Small intestine (tissue), 7 donors: ENCODE results near the gene SUPT3H. TPM values are rescaled to one million over a fixed set of nuclear protein-coding genes. Genes with fewer than 3 reads are reported as not detected.

ENCODE experiments used
- DNase-seq, 2 donors: peaks; one replicate each; pipeline versions ENCODE4 v3.0.0 to v3.0.0-alpha.2; 2013
- FAIRE-seq: peaks from 2 replicates; lab custom pipeline; 2012; peaks lifted over from hg19 to GRCh38; lab: Jason Lieb, UNC
- H3K27ac ChIP-seq, 3 donors: one replicate each; pipeline ENCODE4 v1.5.1; 2013; ENCODE audit warnings: low read length in 2 of 3, mild to moderate bottlenecking in 2 of 3, control low read depth in 1 of 3, inconsistent platforms in 1 of 3, low read depth in 1 of 3, moderate library complexity in 1 of 3
- H3K27me3 ChIP-seq, 3 donors: one replicate each; pipeline ENCODE4 v1.6.1; 2013; ENCODE audit warnings: low read length in 3 of 3, inconsistent platforms in 1 of 3; ENCODE audit not compliant: control insufficient read depth in 3 of 3, insufficient read depth in 3 of 3
- H3K36me3 ChIP-seq, 3 donors: one replicate each; pipeline ENCODE4 v1.6.1; 2013; ENCODE audit warnings: low read length in 3 of 3, inconsistent platforms in 1 of 3, low read depth in 1 of 3, mild to moderate bottlenecking in 1 of 3, moderate library complexity in 1 of 3; ENCODE audit not compliant: control insufficient read depth in 3 of 3, insufficient read depth in 2 of 3
- H3K4me1 ChIP-seq, 3 donors: one replicate each; pipeline ENCODE4 v1.6.1; 2013; ENCODE audit warnings: low read length in 2 of 3, inconsistent platforms in 1 of 3, low read depth in 1 of 3, mild to moderate bottlenecking in 1 of 3, moderate library complexity in 1 of 3; ENCODE audit not compliant: control insufficient read depth in 3 of 3, insufficient read depth in 2 of 3
- H3K4me3 ChIP-seq, 3 donors: one replicate each; pipeline ENCODE4 v1.5.1; 2013; ENCODE audit warnings: low read length in 3 of 3, control low read depth in 1 of 3, inconsistent platforms in 1 of 3, low read depth in 1 of 3, mild to moderate bottlenecking in 1 of 3, moderate library complexity in 1 of 3
- H3K9me3 ChIP-seq, 2 donors: one replicate each; pipeline ENCODE4 v1.6.1; 2013; ENCODE audit warnings: low read depth in 1 of 2, low read length in 1 of 2; ENCODE audit not compliant: control insufficient read depth in 2 of 2, insufficient read depth in 1 of 2
- WGBS, 3 donors: extraction: QIAGEN DNeasy Blood & Tissue Kit; methylation state at CpG; one replicate each; pipeline ENCODE4 v1.1.7; 2013; 5-methylcytosine and 5-hydroxymethylcytosine counted together
- polyA plus RNA-seq, 4 donors: library from polyadenylated mRNA; stranded (reverse) in 3 of 4; unstranded in 1 of 4; fragments of 200-250 nt in 3 of 4; fragments of 120-200 nt in 1 of 4; gene quantifications; one replicate each; pipeline versions ENCODE4 v1.2.1 to v1.2.3, GENCODE V29; 2013
- donor health status: healthy with polysubstance abuse.
- donor health status: control.
- donor health status: control.
- donor health status: Bipolar disorder and iron deficiency.
- donor health status: healthy.

Gene SUPT3H
- polyA plus RNA-seq, 4 donors = 2.0 to 13.8 (median 7.0) TPM

DNA sequence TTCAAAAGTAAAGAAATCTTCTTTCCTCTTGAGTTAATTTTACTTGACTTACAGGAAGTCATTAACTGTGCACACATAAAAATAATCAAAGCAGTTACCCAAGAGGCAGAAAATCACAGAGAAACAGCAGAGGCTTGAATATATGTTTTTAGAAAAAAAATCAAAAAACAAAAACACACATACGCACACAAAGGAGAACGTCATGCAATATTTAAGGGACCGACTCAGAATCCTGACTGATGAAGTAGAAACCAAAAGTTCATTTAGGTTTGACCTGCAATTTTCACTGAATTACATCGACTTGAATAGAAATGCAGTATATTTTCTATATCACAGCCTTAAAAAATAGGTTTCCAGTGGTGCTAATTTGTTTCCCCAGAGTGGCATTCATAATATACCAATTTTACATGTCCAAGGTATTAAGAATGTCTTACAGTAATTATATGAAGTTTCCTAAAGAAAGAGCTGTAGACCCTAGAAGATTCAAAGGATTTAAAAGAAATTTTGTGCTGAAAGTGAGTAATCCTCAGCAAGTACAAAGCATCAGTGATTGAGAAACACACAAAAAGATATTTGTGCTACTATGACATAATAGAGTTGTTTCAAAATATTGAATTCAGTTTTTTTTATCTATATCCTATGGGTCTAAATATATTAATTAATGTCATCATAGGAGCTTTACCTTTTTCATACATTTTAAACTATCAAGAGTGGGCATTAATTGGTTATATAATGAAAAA, 408.1 kb downstream of the SUPT3H start:
- H3K36me3 ChIP-seq = no peaks in the 10 kb centered on the region
- no peaks in the 10 kb centered on the region for H3K4me1 ChIP-seq
- no peak overlapping the region for H3K4me3 ChIP-seq
- DNase-seq = no peak
- H3K27ac ChIP-seq = no peak overlapping the region
- no peaks in the 10 kb centered on the region for H3K27me3 ChIP-seq
- 74 to 88% (median 86%) methylated on average over 4 of the region's 4 CpGs for WGBS, 3 donors
- FAIRE-seq = no peak
- peaks cover 0 to 16% of the 10 kb centered on the region in 2 donors for H3K9me3 ChIP-seq

DNA sequence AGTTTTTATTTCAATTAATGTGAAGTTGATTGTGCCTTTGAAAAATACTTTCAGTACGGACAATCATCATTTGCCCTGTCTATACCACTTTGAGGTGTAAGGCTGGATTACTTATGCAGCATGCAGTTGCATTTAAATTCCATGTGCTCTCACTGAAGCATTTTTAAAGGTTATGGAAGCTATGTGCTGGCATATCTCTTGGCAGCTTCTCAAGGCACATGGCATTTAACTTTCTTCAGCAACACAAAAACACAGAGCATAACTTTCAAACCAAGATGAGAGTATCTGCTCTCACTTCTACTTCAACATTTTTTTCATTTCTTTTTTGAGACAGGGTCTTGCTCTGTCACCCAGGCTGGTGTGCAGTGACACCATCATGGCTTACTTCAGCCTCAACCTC, 410.3 kb downstream of the SUPT3H start:
- DNase-seq (no peak), FAIRE-seq (no peak)
- H3K27me3 ChIP-seq = no peaks in the 10 kb centered on the region
- H3K36me3 ChIP-seq = no peaks in the 10 kb centered on the region
- H3K9me3 ChIP-seq = peaks cover 0 to 6% of the 10 kb centered on the region in 2 donors
- H3K27ac ChIP-seq = no peak overlapping the region
- no peaks in the 10 kb centered on the region for H3K4me1 ChIP-seq
- H3K4me3 ChIP-seq = no peak overlapping the region
- 97 to 100% (median 97%) methylated on average over 1 of the region's 1 CpG for WGBS, 3 donors

DNA sequence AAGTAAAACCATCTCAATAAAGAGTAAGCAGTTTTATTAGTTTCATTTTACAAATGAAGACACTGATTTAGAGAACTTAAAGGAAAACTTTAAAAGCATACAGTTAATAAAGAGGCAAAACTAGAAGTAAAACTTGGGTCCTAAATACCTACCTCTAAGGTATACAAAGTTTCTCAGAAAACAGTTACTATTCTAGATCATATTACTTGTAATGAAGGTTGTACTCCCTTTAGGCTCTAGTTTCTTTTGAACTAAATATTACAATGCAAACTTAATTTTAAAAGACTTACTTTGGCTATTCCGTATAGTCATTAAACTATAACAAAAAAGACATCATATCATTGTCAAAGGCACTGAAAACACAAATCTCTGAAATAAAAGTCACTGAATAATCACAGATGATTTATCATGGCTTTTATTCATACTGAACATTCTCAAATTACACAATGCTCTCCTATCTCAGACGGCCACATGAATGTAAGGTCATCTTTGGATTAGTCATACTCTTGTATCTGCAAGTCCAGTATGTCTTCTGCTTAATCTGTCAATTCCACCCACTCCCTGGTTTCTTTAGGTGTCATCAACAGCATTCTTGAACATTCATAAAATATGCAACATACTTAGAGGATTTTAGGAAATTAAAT, 411.2 kb downstream of the SUPT3H start:
- Histone ChIP-seq H3K27ac (no peak overlapping the region), H3K27me3 (no peaks in the 10 kb centered on the region), H3K9me3 (no peaks in the 10 kb centered on the region), H3K4me1 (no peaks in the 10 kb centered on the region), H3K4me3 (no peak overlapping the region), H3K36me3 (no peaks in the 10 kb centered on the region)
- DNase-seq (peak in 1 of 2 donors; percentile 8), FAIRE-seq (no peak)
- 61 to 71% (median 63%) methylated on average over 2 of the region's 2 CpGs for WGBS, 3 donors

GRCh38 chr6:44965708-44966107, 412.0 kb downstream of the SUPT3H start:
- Histone ChIP-seq H3K9me3 (no peaks in the 10 kb centered on the region), H3K27ac (no peak overlapping the region), H3K36me3 (no peaks in the 10 kb centered on the region), H3K4me3 (no peak overlapping the region), H3K27me3 (no peaks in the 10 kb centered on the region), H3K4me1 (no peaks in the 10 kb centered on the region)
- FAIRE-seq (no peak), DNase-seq (no peak)
- WGBS, 3 donors = 97 to 100% (median 99%) methylated on average over 4 of the region's 4 CpGs

- Histone ChIP-seq H3K27me3 (no peaks in the 10 kb centered on the region), H3K27ac (no peak overlapping the region), H3K4me3 (no peak overlapping the region), H3K36me3 (no peaks in the 10 kb centered on the region), H3K4me1 (no peaks in the 10 kb centered on the region), H3K9me3 (no peaks in the 10 kb centered on the region)
- peak; percentile 14 to 47 for DNase-seq
- no peak for FAIRE-seq
- WGBS, 3 donors = 60 to 74% (median 63%) methylated on average over 4 of the region's 4 CpGs
Observed at GRCh38 chr6:44960898-44961297, 416.8 kb downstream of the SUPT3H start.

GRCh38 chr6:44959651-44960050, 418.1 kb downstream of the SUPT3H start:
- H3K4me3 ChIP-seq = no peak overlapping the region
- no peaks in the 10 kb centered on the region for H3K27me3 ChIP-seq
- WGBS, 3 donors = 93 to 94% (median 94%) methylated on average over 3 of the region's 3 CpGs
- DNase-seq (no peak), FAIRE-seq (no peak)
- no peaks in the 10 kb centered on the region for H3K4me1 ChIP-seq
- H3K36me3 ChIP-seq = no peaks in the 10 kb centered on the region
- no peak overlapping the region for H3K27ac ChIP-seq
- peaks cover 0 to 7% of the 10 kb centered on the region in 2 donors for H3K9me3 ChIP-seq

DNA sequence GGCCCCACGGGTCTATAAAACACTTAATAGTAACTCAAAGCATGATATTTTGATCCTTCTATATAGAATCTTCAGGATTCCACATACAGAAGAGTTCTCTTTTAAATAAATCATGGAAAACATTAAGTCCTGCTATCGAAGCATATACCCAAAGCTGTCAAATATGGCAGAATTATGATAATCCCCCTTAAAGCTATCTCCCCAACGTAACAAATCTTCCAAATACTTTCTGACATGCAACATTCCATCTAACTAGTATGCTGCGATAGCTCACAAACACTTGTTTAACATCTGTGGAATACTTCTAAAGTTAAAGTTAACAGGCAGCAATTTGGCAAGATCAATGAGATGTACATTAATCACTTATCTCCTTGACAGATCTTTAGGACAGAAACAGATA, 420.6 kb downstream of the SUPT3H start:
- no peaks in the 10 kb centered on the region for H3K27me3 ChIP-seq
- no peak for DNase-seq
- peaks cover 0 to 7% of the 10 kb centered on the region in 2 donors for H3K9me3 ChIP-seq
- WGBS, 3 donors = 83 to 94% (median 93%) methylated on average over 4 of the region's 4 CpGs
- H3K36me3 ChIP-seq = no peaks in the 10 kb centered on the region
- H3K4me3 ChIP-seq = no peak overlapping the region
- FAIRE-seq = no peak
- H3K4me1 ChIP-seq = no peaks in the 10 kb centered on the region
- H3K27ac ChIP-seq = no peak overlapping the region

DNA sequence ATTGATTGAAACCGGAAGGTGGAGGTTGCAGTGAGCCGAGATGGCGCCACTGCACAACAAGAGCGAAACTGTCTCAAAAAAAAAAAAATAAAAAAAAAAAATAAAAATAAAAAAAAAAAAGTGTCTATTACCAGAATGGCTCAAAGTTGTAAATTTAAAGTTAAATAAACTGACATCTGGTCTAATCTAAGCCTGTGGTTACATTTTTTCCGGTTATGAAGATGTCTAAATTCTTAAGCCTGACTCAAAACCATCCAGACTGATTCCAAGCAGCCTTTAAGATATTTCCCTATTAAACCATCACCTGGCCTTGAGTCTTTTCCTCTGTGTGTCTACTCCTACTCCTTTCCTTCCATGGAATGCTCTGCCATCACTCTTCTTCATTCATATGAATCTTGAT, 421.3 kb downstream of the SUPT3H start:
- FAIRE-seq (no peak), DNase-seq (no peak)
- Histone ChIP-seq H3K27ac (no peak overlapping the region), H3K36me3 (peaks cover 0 to 2% (median 0%) of the 10 kb centered on the region in 3 donors), H3K9me3 (peaks cover 0 to 9% of the 10 kb centered on the region in 2 donors), H3K27me3 (no peaks in the 10 kb centered on the region), H3K4me3 (no peak overlapping the region), H3K4me1 (no peaks in the 10 kb centered on the region)
- 91 to 96% (median 95%) methylated on average over 5 of the region's 5 CpGs for WGBS, 3 donors
